Tibial nerve (tissue), 3 donors: ENCODE measurements around the gene PRSS12.

Experiments
- CTCF ChIP-seq, 5 experiments: fragments of 200-600 bp in 3 of 5; fragments of 450-650 bp in 2 of 5; sonication (generic) in 3 of 5; IDR thresholded peaks; one replicate each; pipeline ENCODE4 v1.5.1; 2016 to 2019; ENCODE audit warnings: antibody characterized with exemption in 5 of 5, mild to moderate bottlenecking in 3 of 5, moderate library complexity in 2 of 5
- POLR2A ChIP-seq, 2 donors: fragments of 450-650 bp; IDR thresholded peaks; one replicate each; pipeline ENCODE4 v1.6.1; 2017; ENCODE audit warnings: antibody characterized with exemption in 2 of 2, mild to moderate bottlenecking in 2 of 2, moderate library complexity in 2 of 2

DNA sequence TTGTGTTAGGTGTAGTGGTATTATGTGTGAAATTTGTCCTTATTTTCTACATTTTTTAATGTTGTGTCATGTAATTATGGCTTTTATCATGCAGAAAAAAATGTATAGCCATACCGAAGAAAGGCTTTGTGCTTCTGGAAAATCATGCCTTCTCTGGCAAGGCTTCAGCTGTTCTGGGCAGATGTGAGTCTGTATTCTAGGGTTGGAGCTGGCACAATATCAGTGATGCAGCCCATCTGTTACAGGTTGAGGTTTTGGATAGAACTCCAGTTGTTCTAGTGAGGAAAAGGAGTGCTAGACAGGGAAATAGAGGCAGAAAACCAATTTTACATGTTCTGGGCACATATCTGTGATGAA is 44.8 kb upstream of the PRSS12 start:
- TF ChIP-seq POLR2A (IDR thresholded peaks at IDR 0.05) (no peak), CTCF (IDR thresholded peaks at IDR 0.05) (no peak)
